GM12878 (cell line): Measurements from ENCODE around the gene MYH9. TPM values are rescaled to one million over a fixed set of nuclear protein-coding genes. Genes with fewer than 3 reads are reported as not detected.
A peak's percentile ranks its signal among the peaks of the same experiment; 100 is the strongest.

ENCODE experiments used
- ASH2L ChIP-seq: fragments of 300-600, 200-600 bp; sonication (generic); IDR thresholded peaks from 2 replicates; pipeline ENCODE4 v1.6.1; 2017; ENCODE audit warnings: low read depth, mild to moderate bottlenecking, borderline replicate concordance
- ATF7 ChIP-seq: fragments of 450-650 bp; IDR thresholded peaks from 2 replicates; pipeline ENCODE4 v1.6.1; 2016; ENCODE audit warnings: low read depth, mild to moderate bottlenecking
- BHLHE40 ChIP-seq, 2 experiments: fragments of 450-650 bp in 1 of 2; IDR thresholded peaks; 2 replicates each; pipeline ENCODE4 v1.6.1; 2011 to 2017; ENCODE audit warnings: low read depth in 2 of 2, borderline replicate concordance in 1 of 2, improper control_type of control experiment in 1 of 2, low read length in 1 of 2, mild to moderate bottlenecking in 1 of 2
- CEBPB ChIP-seq, 2 experiments: fragments of 150-350 bp in 1 of 2; IDR thresholded peaks; 2 replicates each; pipeline ENCODE4 v1.6.1; 2012 to 2014; ENCODE audit warnings: low read depth in 2 of 2, low read length in 2 of 2, borderline replicate concordance in 1 of 2, inconsistent platforms in 1 of 2
- CHD1 ChIP-seq: IDR thresholded peaks from 2 replicates; pipeline ENCODE4 v1.6.1; 2012; ENCODE audit warnings: low read depth, low read length, improper control_type of control experiment
- CHD4 ChIP-seq: fragments of 200-600 bp; sonication (generic); IDR thresholded peaks from 2 replicates; pipeline ENCODE4 v1.6.1; 2016; ENCODE audit warnings: mild to moderate bottlenecking
- FOS ChIP-seq: IDR thresholded peaks from 3 replicates; pipeline ENCODE4 v1.6.1; 2011; ENCODE audit warnings: borderline replicate concordance; ENCODE audit not compliant: insufficient read length; ENCODE audit errors: extremely low read depth
- FOXM1 ChIP-seq: IDR thresholded peaks from 2 replicates; pipeline ENCODE4 v1.6.1; 2012; ENCODE audit warnings: low read depth, mild to moderate bottlenecking, inconsistent platforms, low read length, moderate library complexity
- HDGF ChIP-seq: fragments of 450-650 bp; IDR thresholded peaks from 2 replicates; pipeline ENCODE4 v1.6.1; 2016; ENCODE audit warnings: antibody characterized with exemption
- LARP7 ChIP-seq: fragments of 450-650 bp; IDR thresholded peaks from 2 replicates; pipeline ENCODE4 v1.6.1; 2017; ENCODE audit warnings: mild to moderate bottlenecking
- MXI1 ChIP-seq: fragments of 150-350 bp; IDR thresholded peaks from 2 replicates; pipeline ENCODE4 v1.6.1; 2011; ENCODE audit warnings: low read depth, mild to moderate bottlenecking, inconsistent platforms, low read length, improper control_type of control experiment
- NFYA ChIP-seq: IDR thresholded peaks from 2 replicates; pipeline ENCODE4 v1.6.1; 2011; ENCODE audit warnings: low read depth, mild to moderate bottlenecking, low read length, improper control_type of control experiment, borderline replicate concordance
- NR2F1 ChIP-seq: fragments of 450-650 bp; conservative IDR thresholded peaks from 2 replicates; pipeline ENCODE4 v1.6.1; 2017; ENCODE audit warnings: mild to moderate bottlenecking
- PAX5 ChIP-seq: IDR thresholded peaks from 2 replicates; pipeline ENCODE4 v1.6.1; 2011; ENCODE audit warnings: low read depth, low read length, borderline replicate concordance
- POLR2A ChIP-seq: IDR thresholded peaks from 2 replicates; pipeline ENCODE4 v1.6.1; 2011; ENCODE audit warnings: low read depth, mild to moderate bottlenecking, low read length
- POLR2AphosphoS5 ChIP-seq: IDR thresholded peaks from 2 replicates; pipeline ENCODE4 v1.6.1; 2011; ENCODE audit warnings: mild to moderate bottlenecking, low read length, inconsistent platforms
- RAD51 ChIP-seq: fragments of 450-650 bp; IDR thresholded peaks from 2 replicates; pipeline ENCODE4 v1.6.1; 2016; ENCODE audit warnings: moderate library complexity, mild to moderate bottlenecking, inconsistent platforms
- SRF ChIP-seq, 2 experiments: IDR thresholded peaks; 2 replicates each; pipeline ENCODE4 v1.6.1; 2011; ENCODE audit warnings: low read depth in 2 of 2, low read length in 2 of 2, mild to moderate bottlenecking in 1 of 2, moderate library complexity in 1 of 2
- TARDBP ChIP-seq: IDR thresholded peaks from 2 replicates; pipeline ENCODE4 v1.6.1; 2016; ENCODE audit warnings: borderline replicate concordance
- YBX1 ChIP-seq: fragments of 450-650 bp; IDR thresholded peaks from 2 replicates; pipeline ENCODE4 v1.6.1; 2016; ENCODE audit warnings: antibody characterized with exemption
- ZNF274 ChIP-seq: IDR thresholded peaks from one replicate; pipeline ENCODE4 v1.8.0; 2011; ENCODE audit not compliant: insufficient read length, insufficient read depth
- ZNF687 ChIP-seq: fragments of 450-650 bp; IDR thresholded peaks from 2 replicates; pipeline ENCODE4 v1.6.1; 2017; ENCODE audit warnings: mild to moderate bottlenecking, moderate library complexity
- polyA plus RNA-seq, 11 experiments: library from polyadenylated mRNA; depleted of rRNA in 4 of 11; unstranded in 6 of 11; stranded (reverse) in 5 of 11; fragments of >200 nt; fragmentation: Nextera tagmentation in 4 of 11; fragmentation: Illumina TruSeq in 1 of 11; extraction: Ambion mirVana in 4 of 11; extraction: Trizol in 1 of 11; gene quantifications; 1 replicate in 1 of 11; 2 replicates in 10 of 11; pipeline versions ENCODE4 v1.2.1 to v1.2.3, GENCODE V29; 2011 to 2016; ENCODE audit warnings: inconsistent platforms in 2 of 11, missing spikeins in 2 of 11, low read depth in 1 of 11
- total RNA-seq, 4 experiments: library from RNA; depleted of rRNA in 3 of 4; stranded (reverse); fragments of >200 nt in 3 of 4; fragmentation: Illumina TruSeq in 1 of 4; extraction: Trizol in 1 of 4; gene quantifications; 2 replicates each; pipeline versions ENCODE4 v1.2.1 to v1.2.3, GENCODE V29; 2013 to 2021
- TF ChIP-seq, protein P1 (sequence below): fragments of 450-650 bp; IDR thresholded peaks from 2 replicates; pipeline ENCODE4 v1.6.1; 2018; ENCODE audit warnings: borderline replicate concordance, mild to moderate bottlenecking; ENCODE audit not compliant: partially characterized antibody
- TF ChIP-seq, protein P2 (sequence below): IDR thresholded peaks from 2 replicates; pipeline ENCODE4 v1.6.1; 2011; ENCODE audit warnings: borderline replicate concordance, low read depth, mild to moderate bottlenecking, moderate library complexity, mixed read lengths, low read length; ENCODE audit not compliant: insufficient read depth; ENCODE audit errors: extremely low read length

Gene MYH9
- total and polyA plus RNA-seq, 10 of the 15 experiments (the other 5 are each of a cell fraction or from before 2014, with no cell fraction given): 5.1 to 525 (median 145) TPM

DNA sequence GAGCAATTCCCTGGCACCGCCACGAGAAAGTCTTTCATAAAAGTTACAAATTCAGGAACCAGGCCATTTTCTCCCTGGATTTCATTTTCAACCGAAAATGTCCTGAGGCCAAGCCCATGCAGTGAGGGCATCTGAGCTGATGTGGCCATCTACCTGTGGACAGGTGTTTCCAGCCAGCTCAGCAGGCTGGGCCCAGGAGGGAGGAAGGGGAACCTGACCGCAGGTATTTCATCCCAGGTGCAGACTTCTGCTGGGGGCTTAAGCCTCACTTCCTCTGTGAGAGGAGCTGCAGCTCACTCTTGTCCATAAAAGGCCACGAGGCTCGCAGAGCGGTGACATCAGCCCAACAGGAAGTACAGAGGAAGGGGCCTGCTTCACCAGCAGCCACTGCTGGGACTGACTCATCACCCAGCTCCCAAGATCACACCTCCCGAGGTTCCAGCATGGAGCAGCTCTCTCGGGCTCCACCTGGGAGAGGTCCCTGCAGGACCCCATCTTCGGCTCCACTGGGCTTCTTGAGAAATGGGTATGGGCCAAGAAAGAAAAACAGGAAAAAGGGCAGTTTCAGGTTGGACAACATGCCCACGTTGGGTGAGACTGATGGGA, 56.4 kb downstream of the MYH9 start (continued):
- peak; percentile 98 to 99 for TF ChIP-seq SRF (IDR thresholded peaks at IDR 0.05; ENCODE audit: low read depth in 2 of 2, low read length in 2 of 2)
- TF ChIP-seq ZNF274: no peak
- peak; percentile 94 for TF ChIP-seq ATF7
- TF ChIP-seq HDGF: no peak
- TF ChIP-seq LARP7: no peak
- TF ChIP-seq FOS: no peak
- TF ChIP-seq PAX5: peak; percentile 59; the same call in 1 of the 2 replicates
- TF ChIP-seq POLR2AphosphoS5: peak; percentile 83
- TF ChIP-seq ZNF687: peak; percentile 97
- peak; percentile 58 for TF ChIP-seq POLR2A
- no peak for TF ChIP-seq CHD1
- 0 out of 2 replicates have a peak, but pooled peaks have one; percentile 56 for TF ChIP-seq MXI1
- no peak for TF ChIP-seq RAD51
- TF ChIP-seq, protein P1, sequence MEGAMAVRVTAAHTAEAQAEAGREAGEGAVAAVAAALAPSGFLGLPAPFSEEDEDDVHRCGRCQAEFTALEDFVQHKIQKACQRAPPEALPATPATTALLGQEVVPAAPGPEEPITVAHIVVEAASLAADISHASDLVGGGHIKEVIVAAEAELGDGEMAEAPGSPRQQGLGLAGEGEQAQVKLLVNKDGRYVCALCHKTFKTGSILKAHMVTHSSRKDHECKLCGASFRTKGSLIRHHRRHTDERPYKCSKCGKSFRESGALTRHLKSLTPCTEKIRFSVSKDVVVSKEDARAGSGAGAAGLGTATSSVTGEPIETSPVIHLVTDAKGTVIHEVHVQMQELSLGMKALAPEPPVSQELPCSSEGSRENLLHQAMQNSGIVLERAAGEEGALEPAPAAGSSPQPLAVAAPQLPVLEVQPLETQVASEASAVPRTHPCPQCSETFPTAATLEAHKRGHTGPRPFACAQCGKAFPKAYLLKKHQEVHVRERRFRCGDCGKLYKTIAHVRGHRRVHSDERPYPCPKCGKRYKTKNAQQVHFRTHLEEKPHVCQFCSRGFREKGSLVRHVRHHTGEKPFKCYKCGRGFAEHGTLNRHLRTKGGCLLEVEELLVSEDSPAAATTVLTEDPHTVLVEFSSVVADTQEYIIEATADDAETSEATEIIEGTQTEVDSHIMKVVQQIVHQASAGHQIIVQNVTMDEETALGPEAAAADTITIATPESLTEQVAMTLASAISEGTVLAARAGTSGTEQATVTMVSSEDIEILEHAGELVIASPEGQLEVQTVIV: no peak
- TF ChIP-seq CHD4: no peak
- no peak for TF ChIP-seq NR2F1
- TF ChIP-seq NFYA: no peak
- TF ChIP-seq CEBPB (IDR thresholded peaks at IDR 0.05; ENCODE audit: borderline replicate concordance in 1 of 2, low read depth in 2 of 2, low read length in 2 of 2): no peak
- TF ChIP-seq YBX1: no peak
- TF ChIP-seq TARDBP: no peak
- TF ChIP-seq BHLHE40 (IDR thresholded peaks at IDR 0.05; ENCODE audit: borderline replicate concordance in 1 of 2, low read depth in 2 of 2, low read length in 1 of 2): peak in 1 of 2 experiments; percentile 34; a peak in 1 of 4 replicates
- TF ChIP-seq, protein P2, sequence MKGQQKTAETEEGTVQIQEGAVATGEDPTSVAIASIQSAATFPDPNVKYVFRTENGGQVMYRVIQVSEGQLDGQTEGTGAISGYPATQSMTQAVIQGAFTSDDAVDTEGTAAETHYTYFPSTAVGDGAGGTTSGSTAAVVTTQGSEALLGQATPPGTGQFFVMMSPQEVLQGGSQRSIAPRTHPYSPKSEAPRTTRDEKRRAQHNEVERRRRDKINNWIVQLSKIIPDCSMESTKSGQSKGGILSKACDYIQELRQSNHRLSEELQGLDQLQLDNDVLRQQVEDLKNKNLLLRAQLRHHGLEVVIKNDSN: no peak
- 0 out of 2 replicates have a peak, but pooled peaks have one; percentile 52 for TF ChIP-seq ASH2L
- TF ChIP-seq FOXM1: peak; percentile 88; the same call in 1 of the 2 replicates
